HCT116 (cell line): ENCODE results near the gene VPS35L. TPM values are rescaled to one million over a fixed set of nuclear protein-coding genes. Genes with fewer than 3 reads are reported as not detected.

Experiments
- ATAC-seq: fragments of 200-7000 bp; cut with Tn5 transposase; 2 replicates; pipeline ENCODE4 v1.9.1; 2020; ENCODE audit warnings: mild to moderate bottlenecking, moderate library complexity
- BruUV-seq: library from RNA; stranded (reverse); fragments of 400-500 nt; replicated peaks from 2 replicates; lab custom pipeline; 2021; lab: Mats Ljungman, UMichigan
- CTCF ChIA-PET: fragments of 300-600 bp; sonication (Branson Sonifier 250); formaldehyde crosslinking; loops from one replicate; lab custom pipeline; 2021; ENCODE audit warnings: antibody characterized with exemption; lab: Charles Lee
- POLR2A ChIA-PET: fragments of 300-600, 350-600 bp; sonication (Branson Sonifier 250); formaldehyde crosslinking; loops from one replicate; lab custom pipeline; 2021; ENCODE audit warnings: antibody characterized with exemption; lab: Charles Lee
- RAD21 ChIA-PET, 2 experiments: fragments of 300-600 bp; sonication (Branson Sonifier 250); formaldehyde crosslinking; loops; one replicate each; lab custom pipeline; 2023; ENCODE audit warnings: low total read pairs in 2 of 2; ENCODE audit not compliant: uncharacterized antibody in 2 of 2, unreplicated experiment in 2 of 2, low non-redundant PET in 1 of 2; lab: Charles Lee
- DNase-seq: peaks from one replicate; pipeline ENCODE4 v3.0.0-alpha.2; 2010; ENCODE audit warnings: low read depth, low spot score
- H2AFZ ChIP-seq: fragments of 200-600 bp; shearing (Covaris generic), sonication (generic); 2 replicates; pipeline ENCODE4 v1.6.1; 2017; ENCODE audit warnings: low read depth, mixed run types, mixed read lengths, antibody characterized with exemption, low read length; ENCODE audit not compliant: poor library complexity, severe bottlenecking
- H3K27ac ChIP-seq: 2 replicates; pipeline ENCODE4 v1.5.1; 2012; ENCODE audit warnings: low read depth, low read length
- H3K27me3 ChIP-seq: fragments of 200-600 bp; sonication (generic); 2 replicates; pipeline ENCODE4 v1.6.1; 2016; ENCODE audit warnings: mixed run types, low read length, mixed read lengths; ENCODE audit not compliant: insufficient read depth
- H3K36me3 ChIP-seq, 2 experiments: fragments of 200-500 bp in 1 of 2; fragments of 200-600 bp in 1 of 2; sonication (Bioruptor generic) in 1 of 2; sonication (generic) in 1 of 2; 2 replicates each; pipeline versions ENCODE4 v1.5.1 to v1.6.1; 2014 to 2016; ENCODE audit warnings: low read length in 2 of 2, inconsistent platforms in 1 of 2, mixed read lengths in 1 of 2, mixed run types in 1 of 2; ENCODE audit not compliant: insufficient read depth in 2 of 2, control insufficient read depth in 1 of 2
- H3K4me1 ChIP-seq, 2 experiments: fragments of 200-600 bp in 1 of 2; sonication (generic) in 1 of 2; 2 replicates each; pipeline versions ENCODE4 v1.5.1 to v1.6.1; 2012 to 2017; ENCODE audit warnings: low read length in 2 of 2, inconsistent platforms in 1 of 2, mild to moderate bottlenecking in 1 of 2, mixed read lengths in 1 of 2, mixed run types in 1 of 2, moderate library complexity in 1 of 2; ENCODE audit not compliant: insufficient read depth in 2 of 2, control insufficient read depth in 1 of 2
- H3K4me2 ChIP-seq: fragments of 200-600 bp; sonication (generic); 2 replicates; pipeline ENCODE4 v1.6.1; 2017; ENCODE audit warnings: mixed run types, low read length, mixed read lengths
- H3K4me3 ChIP-seq, 2 experiments: fragments of 200-600 bp in 1 of 2; sonication (generic) in 1 of 2; replicated peaks in 1 of 2; 2 replicates each; pipeline ENCODE4 v1.5.1; 2011 to 2016; ENCODE audit warnings: low read length in 2 of 2, control low read depth in 1 of 2, low read depth in 1 of 2, mild to moderate bottlenecking in 1 of 2, mixed read lengths in 1 of 2, mixed run types in 1 of 2
- H3K79me2 ChIP-seq: fragments of 200-600 bp; sonication (generic); 2 replicates; pipeline ENCODE4 v1.6.1; 2017; ENCODE audit warnings: mild to moderate bottlenecking, mixed run types, low read length, moderate library complexity, mixed read lengths; ENCODE audit not compliant: insufficient read depth
- H3K9ac ChIP-seq: fragments of 200-600 bp; sonication (generic); 2 replicates; pipeline ENCODE4 v1.6.1; 2016; ENCODE audit warnings: low read length, mixed read lengths
- H3K9me2 ChIP-seq: fragments of 200-600 bp; sonication (generic), shearing (Covaris generic); 2 replicates; pipeline ENCODE4 v1.6.1; 2017; ENCODE audit warnings: mixed run types, mild to moderate bottlenecking, moderate library complexity; ENCODE audit not compliant: insufficient read depth
- H3K9me3 ChIP-seq, 2 experiments: fragments of 200-500 bp in 1 of 2; fragments of 200-600 bp in 1 of 2; sonication (Bioruptor generic) in 1 of 2; sonication (generic) in 1 of 2; 2 replicates each; pipeline ENCODE4 v1.6.1; 2014 to 2017; ENCODE audit warnings: low read length in 2 of 2, mixed read lengths in 2 of 2, inconsistent platforms in 1 of 2, low read depth in 1 of 2, mild to moderate bottlenecking in 1 of 2, mixed run types in 1 of 2, moderate library complexity in 1 of 2; ENCODE audit not compliant: control insufficient read depth in 1 of 2, insufficient read depth in 1 of 2
- H4K20me1 ChIP-seq: fragments of 200-600 bp; sonication (generic), shearing (Covaris generic); 2 replicates; pipeline ENCODE4 v1.6.1; 2017; ENCODE audit warnings: mixed run types, mild to moderate bottlenecking, moderate library complexity; ENCODE audit not compliant: insufficient read depth
- ATF3 ChIP-seq: IDR thresholded peaks from 2 replicates; pipeline ENCODE4 v1.6.1; 2012
- CBX3 ChIP-seq: IDR thresholded peaks from 2 replicates; pipeline ENCODE4 v1.6.1; 2012; ENCODE audit warnings: low read depth
- CTCF ChIP-seq, 3 experiments: fragments of 200-600 bp in 1 of 3; sonication (generic) in 1 of 3; IDR thresholded peaks in 2 of 3; conservative IDR thresholded peaks in 1 of 3; 2 replicates each; pipeline ENCODE4 v1.5.1; 2012 to 2017; ENCODE audit warnings: low read depth in 2 of 3, low read length in 2 of 3, antibody characterized with exemption in 1 of 3, borderline replicate concordance in 1 of 3, control low read depth in 1 of 3, mild to moderate bottlenecking in 1 of 3, mixed read lengths in 1 of 3, mixed run types in 1 of 3, moderate library complexity in 1 of 3; ENCODE audit not compliant: insufficient read depth in 1 of 3
- EGR1 ChIP-seq: IDR thresholded peaks from 2 replicates; pipeline ENCODE4 v1.6.1; 2012; ENCODE audit warnings: low read depth
- ELF1 ChIP-seq: IDR thresholded peaks from 2 replicates; pipeline ENCODE4 v1.6.1; 2012; ENCODE audit warnings: low read depth, borderline replicate concordance
- EZH2 ChIP-seq: fragments of 200-600 bp; sonication (generic); IDR thresholded peaks from 2 replicates; pipeline ENCODE4 v1.6.1; 2017; ENCODE audit warnings: antibody characterized with exemption, mixed run types
- EZH2phosphoT487 ChIP-seq: fragments of 200-600 bp; IDR thresholded peaks from 2 replicates; pipeline ENCODE4 v1.6.1; 2018; ENCODE audit warnings: antibody characterized with exemption, borderline replicate concordance
- JUND ChIP-seq: IDR thresholded peaks from 2 replicates; pipeline ENCODE4 v1.6.1; 2012
- MAX ChIP-seq: IDR thresholded peaks from 2 replicates; pipeline ENCODE4 v1.6.1; 2012
- POLR2A ChIP-seq: IDR thresholded peaks from 2 replicates; pipeline ENCODE4 v1.7.0; 2011; ENCODE audit warnings: borderline replicate concordance; ENCODE audit not compliant: insufficient read depth, insufficient read length; ENCODE audit errors: extremely low read depth
- POLR2AphosphoS5 ChIP-seq: IDR thresholded peaks from 2 replicates; pipeline ENCODE4 v1.6.1; 2011; ENCODE audit warnings: mild to moderate bottlenecking, low read depth, low read length, moderate library complexity
- RAD21 ChIP-seq: IDR thresholded peaks from 2 replicates; pipeline ENCODE4 v1.6.1; 2012; ENCODE audit warnings: low read depth, mild to moderate bottlenecking
- REST ChIP-seq: IDR thresholded peaks from 2 replicates; pipeline ENCODE4 v1.6.1; 2012; ENCODE audit warnings: low read depth
- SIN3A ChIP-seq: IDR thresholded peaks from 2 replicates; pipeline ENCODE4 v1.6.1; 2012; ENCODE audit warnings: low read depth
- SRF ChIP-seq: IDR thresholded peaks from 2 replicates; pipeline ENCODE4 v1.6.1; 2012; ENCODE audit warnings: low read depth
- TCF7L2 ChIP-seq: IDR thresholded peaks from 2 replicates; pipeline ENCODE4 v1.7.0; 2011; ENCODE audit warnings: borderline replicate concordance, inconsistent platforms; ENCODE audit not compliant: insufficient read depth, insufficient read length; ENCODE audit errors: extremely low read depth
- ZBTB33 ChIP-seq: IDR thresholded peaks from 2 replicates; pipeline ENCODE4 v1.6.1; 2011; ENCODE audit warnings: mild to moderate bottlenecking, low read length, moderate library complexity; ENCODE audit not compliant: insufficient replicate concordance; ENCODE audit errors: extremely low read depth
- ZFX ChIP-seq: fragments of 450-650 bp; IDR thresholded peaks from 2 replicates; pipeline ENCODE4 v1.6.1; 2017
- intact Hi-C: fragments of 100-400 bp; cut with micrococcal nuclease; formaldehyde crosslinking; loops from 2 replicates; pipeline ENCODE4 v1.10.0; 2022
- total RNA-seq: library from RNA; stranded (reverse); gene quantifications from one replicate; pipeline ENCODE4 v1.2.1, GENCODE V29; 2021; ENCODE audit not compliant: unreplicated experiment

Gene VPS35L
- total RNA-seq, 1 experiment from 2014 or later, result 21.4 TPM

- no peak overlapping the region for H2AFZ ChIP-seq
- peaks cover 4% of the 10 kb centered on the region; the same call in 1 of the 2 replicates for H4K20me1 ChIP-seq
- H3K9me2 ChIP-seq, result no peaks in the 10 kb centered on the region
- H3K4me3 ChIP-seq, result no peak overlapping the region
- no peaks in the 10 kb centered on the region for H3K27me3 ChIP-seq
- DNase-seq, result no peak
- BruUV-seq, result no TSS peak
- H3K9me3 ChIP-seq, result no peaks in the 10 kb centered on the region
- RAD21 ChIA-PET, result no interaction called here
- no peak overlapping the region for H3K27ac ChIP-seq
- peaks cover 21 to 44% of the 10 kb centered on the region in 2 experiments; a peak in 3 of 4 replicates for H3K36me3 ChIP-seq
- peaks cover 11 to 16% of the 10 kb centered on the region in 2 experiments for H3K4me1 ChIP-seq
- peaks cover 92% of the 10 kb centered on the region for H3K79me2 ChIP-seq
- no peak overlapping the region for H3K4me2 ChIP-seq
- CTCF ChIA-PET, result no interaction called here
- no peak for TF ChIP-seq SRF
- TF ChIP-seq ZBTB33, result no peak
- no peak for TF ChIP-seq ATF3
- no peak for TF ChIP-seq RAD21
- TF ChIP-seq JUND, result no peak
- TF ChIP-seq REST, result no peak
- no peak for TF ChIP-seq SIN3A
- no peak for TF ChIP-seq CTCF (IDR thresholded peaks at IDR 0.05 in 2 of 3, conservative IDR thresholded peaks at IDR 0.05 in 1 of 3; ENCODE audit: borderline replicate concordance in 1 of 3, insufficient read depth in 1 of 3, low read depth in 2 of 3, low read length in 2 of 3)
- TF ChIP-seq CBX3, result no peak
- no peak for TF ChIP-seq POLR2AphosphoS5
- no peak for TF ChIP-seq POLR2A
- no peak for TF ChIP-seq TCF7L2
- TF ChIP-seq MAX, result no peak
- TF ChIP-seq ELF1, result no peak
- TF ChIP-seq EZH2phosphoT487, result no peak
- TF ChIP-seq ZFX, result no peak
- TF ChIP-seq EGR1, result no peak
- TF ChIP-seq EZH2, result no peak
- H3K9ac ChIP-seq, result no peak overlapping the region
- POLR2A ChIA-PET, result no interaction called here
- no peak for ATAC-seq
- intact Hi-C loops, result no loop called here
Observed at GRCh38 chr16:19712418-19713058, 157.0 kb downstream of the VPS35L start.
